Caco-2 (cell line): ENCODE data around the gene POU4F2. TPM values are rescaled to one million over a fixed set of nuclear protein-coding genes. Genes with fewer than 3 reads are reported as not detected.

Experiments
- BruUV-seq: library from RNA; stranded (reverse); fragments of 400-500 nt; replicated peaks from 2 replicates; lab custom pipeline; 2021; lab: Mats Ljungman, UMichigan
- CTCF ChIA-PET: fragments of 300-600 bp; sonication (Branson Sonifier 250); formaldehyde crosslinking; loops from one replicate; lab custom pipeline; 2022; ENCODE audit warnings: antibody characterized with exemption; lab: Charles Lee
- POLR2A ChIA-PET: fragments of 300-600 bp; sonication (Branson Sonifier 250); formaldehyde crosslinking; loops from one replicate; lab custom pipeline; 2022; ENCODE audit warnings: antibody characterized with exemption; lab: Charles Lee
- DNase-seq, 2 experiments: peaks; one replicate each; pipeline versions ENCODE4 v3.0.0 to v3.0.0-alpha.2; 2020 to 2022
- H3K27me3 ChIP-seq: replicated peaks from 2 replicates; pipeline ENCODE4 v1.6.0; 2011; ENCODE audit warnings: low read length; ENCODE audit not compliant: control insufficient read depth, insufficient read depth
- H3K36me3 ChIP-seq: 2 replicates; pipeline ENCODE4 v1.5.1; 2011; ENCODE audit warnings: low read length; ENCODE audit not compliant: control insufficient read depth, insufficient read depth
- H3K4me1 ChIP-seq: fragments of 250-450 bp; sonication (Bioruptor Pico); 2 replicates; pipeline ENCODE4 v1.5.1; 2020; ENCODE audit warnings: mild to moderate bottlenecking
- H3K4me3 ChIP-seq: 2 replicates; pipeline ENCODE4 v1.5.1; 2011; ENCODE audit warnings: low read depth, mild to moderate bottlenecking, control low read depth, low read length
- H3K9me3 ChIP-seq: fragments of 250-450 bp; sonication (Bioruptor Pico); 2 replicates; pipeline ENCODE4 v1.5.1; 2020; ENCODE audit warnings: mild to moderate bottlenecking, moderate library complexity
- H3K27ac Mint-ChIP-seq: one replicate; pipeline ENCODE4 v1.8.0; 2022; ENCODE audit warnings: mixed read lengths; ENCODE audit not compliant: unreplicated experiment
- H3K27me3 Mint-ChIP-seq: one replicate; pipeline ENCODE4 v1.8.0; 2022; ENCODE audit warnings: mixed read lengths; ENCODE audit not compliant: insufficient read depth, unreplicated experiment
- H3K36me3 Mint-ChIP-seq: one replicate; pipeline ENCODE4 v1.8.0; 2022; ENCODE audit warnings: mild to moderate bottlenecking, mixed read lengths; ENCODE audit not compliant: insufficient read depth, unreplicated experiment
- H3K4me1 Mint-ChIP-seq: one replicate; pipeline ENCODE4 v1.8.0; 2022; ENCODE audit warnings: low read depth, mixed read lengths; ENCODE audit not compliant: unreplicated experiment
- H3K4me3 Mint-ChIP-seq: one replicate; pipeline ENCODE4 v1.8.0; 2022; ENCODE audit warnings: mild to moderate bottlenecking, moderate library complexity, mixed read lengths; ENCODE audit not compliant: unreplicated experiment
- H3K9me3 Mint-ChIP-seq: one replicate; pipeline ENCODE4 v1.8.0; 2022; ENCODE audit warnings: mixed read lengths; ENCODE audit not compliant: unreplicated experiment
- intact Hi-C: fragments of 100-400 bp; cut with micrococcal nuclease; formaldehyde crosslinking; loops from one replicate; pipeline ENCODE4 v1.10.0; 2022; ENCODE audit not compliant: unreplicated experiment
- total RNA-seq: library from RNA; stranded (reverse); gene quantifications from 2 replicates; pipeline ENCODE4 v1.2.3, GENCODE V29; 2022
- TF ChIP-seq, protein P1 (sequence below), 2 experiments: fragments of 200-600 bp in 1 of 2; IDR thresholded peaks; 1 replicate in 1 of 2; 2 replicates in 1 of 2; pipeline versions ENCODE4 v1.5.1 to v1.8.0; 2011 to 2022; ENCODE audit warnings: antibody characterized with exemption in 1 of 2, control low read depth in 1 of 2, inconsistent platforms in 1 of 2, low read depth in 1 of 2, low read length in 1 of 2, mild to moderate bottlenecking in 1 of 2, moderate library complexity in 1 of 2; ENCODE audit not compliant: insufficient read depth in 1 of 2, severe bottlenecking in 1 of 2, unreplicated experiment in 1 of 2

The POU4F2 gene
- total RNA-seq, 1 experiment from 2014 or later = not detected

DNA sequence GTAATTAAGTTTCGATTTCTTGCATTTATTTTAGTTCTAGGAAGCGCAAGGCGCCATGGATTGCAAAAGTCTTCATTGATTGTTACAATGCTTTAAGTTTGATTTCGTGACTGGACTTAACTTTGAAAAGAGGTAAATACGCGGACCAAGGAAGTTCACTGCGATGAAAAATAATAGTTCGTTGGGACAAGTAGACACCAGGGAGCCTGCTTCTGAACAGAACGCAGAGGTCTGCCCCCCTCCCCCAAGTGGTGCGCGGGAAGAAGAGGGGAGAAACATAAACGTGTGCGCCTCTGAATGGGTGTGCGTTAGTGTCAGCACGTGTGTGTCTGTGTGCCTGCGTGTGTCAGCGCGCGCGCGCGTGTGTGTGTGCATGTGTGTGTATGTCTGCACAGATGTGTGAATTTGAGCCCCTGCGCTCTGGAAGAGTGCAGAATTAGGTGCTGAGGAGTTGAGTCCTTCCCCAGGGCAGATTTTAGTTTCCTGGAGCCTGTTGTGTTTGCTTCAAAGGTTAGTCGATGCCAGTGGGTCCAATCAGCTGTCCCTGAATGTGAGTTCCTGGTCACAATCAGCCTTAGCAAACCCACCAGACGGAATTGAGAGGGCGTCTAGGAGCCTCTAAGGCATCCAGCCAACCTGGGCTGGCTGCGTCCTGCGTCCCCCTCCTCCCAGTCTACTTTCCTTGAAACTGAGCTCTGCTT, 5.8 kb upstream of the POU4F2 start:
- Mint-ChIP-seq H3K27me3 (peaks cover 27% of the 10 kb centered on the region), H3K36me3 (no peaks in the 10 kb centered on the region), H3K9me3 (no peaks in the 10 kb centered on the region), H3K27ac (no peak overlapping the region), H3K4me3 (no peak overlapping the region), H3K4me1 (no peaks in the 10 kb centered on the region)
- ChIA-PET CTCF (no interaction called here), POLR2A (no interaction called here)
- no TSS peak for BruUV-seq
- Histone ChIP-seq H3K4me3 (no peak overlapping the region), H3K4me1 (no peaks in the 10 kb centered on the region), H3K36me3 (no peaks in the 10 kb centered on the region), H3K27me3 (no peaks in the 10 kb centered on the region), H3K9me3 (no peaks in the 10 kb centered on the region)
- TF ChIP-seq, protein P1, sequence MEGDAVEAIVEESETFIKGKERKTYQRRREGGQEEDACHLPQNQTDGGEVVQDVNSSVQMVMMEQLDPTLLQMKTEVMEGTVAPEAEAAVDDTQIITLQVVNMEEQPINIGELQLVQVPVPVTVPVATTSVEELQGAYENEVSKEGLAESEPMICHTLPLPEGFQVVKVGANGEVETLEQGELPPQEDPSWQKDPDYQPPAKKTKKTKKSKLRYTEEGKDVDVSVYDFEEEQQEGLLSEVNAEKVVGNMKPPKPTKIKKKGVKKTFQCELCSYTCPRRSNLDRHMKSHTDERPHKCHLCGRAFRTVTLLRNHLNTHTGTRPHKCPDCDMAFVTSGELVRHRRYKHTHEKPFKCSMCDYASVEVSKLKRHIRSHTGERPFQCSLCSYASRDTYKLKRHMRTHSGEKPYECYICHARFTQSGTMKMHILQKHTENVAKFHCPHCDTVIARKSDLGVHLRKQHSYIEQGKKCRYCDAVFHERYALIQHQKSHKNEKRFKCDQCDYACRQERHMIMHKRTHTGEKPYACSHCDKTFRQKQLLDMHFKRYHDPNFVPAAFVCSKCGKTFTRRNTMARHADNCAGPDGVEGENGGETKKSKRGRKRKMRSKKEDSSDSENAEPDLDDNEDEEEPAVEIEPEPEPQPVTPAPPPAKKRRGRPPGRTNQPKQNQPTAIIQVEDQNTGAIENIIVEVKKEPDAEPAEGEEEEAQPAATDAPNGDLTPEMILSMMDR (IDR thresholded peaks at IDR 0.05; ENCODE audit: insufficient read depth in 1 of 2, low read depth in 1 of 2, low read length in 1 of 2, severe bottlenecking in 1 of 2, unreplicated experiment in 1 of 2) = no peak
- intact Hi-C loops = no loop called here
- DNase-seq = no peak

DNA sequence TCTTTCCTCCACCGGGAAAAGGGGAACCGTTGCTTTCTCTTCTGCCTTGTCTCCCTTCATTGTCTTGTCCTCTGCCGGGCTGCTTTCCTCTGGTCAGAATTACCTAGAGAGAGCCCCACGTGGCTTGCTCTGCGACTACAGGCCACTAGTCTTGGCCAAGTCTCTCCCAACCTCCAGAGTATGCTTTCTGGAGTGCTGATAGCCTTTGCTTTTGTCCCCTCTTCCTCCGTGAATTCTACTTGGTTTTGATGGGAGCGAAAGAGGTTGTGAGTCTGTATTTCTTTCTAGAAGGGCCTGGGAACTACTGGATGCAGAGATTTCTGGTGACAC, 5.3 kb upstream of the POU4F2 start:
- no peaks in the 10 kb centered on the region for H3K9me3 ChIP-seq
- Mint-ChIP-seq H3K9me3 (no peaks in the 10 kb centered on the region), H3K27me3 (peaks cover 24% of the 10 kb centered on the region), H3K4me3 (no peak overlapping the region), H3K27ac (no peak overlapping the region), H3K36me3 (no peaks in the 10 kb centered on the region), H3K4me1 (no peaks in the 10 kb centered on the region)
- H3K4me1 ChIP-seq = no peaks in the 10 kb centered on the region
- no TSS peak for BruUV-seq
- H3K27me3 ChIP-seq = no peaks in the 10 kb centered on the region
- H3K4me3 ChIP-seq = no peak overlapping the region
- H3K36me3 ChIP-seq = no peaks in the 10 kb centered on the region
- ChIA-PET CTCF (no interaction called here), POLR2A (no interaction called here)
- DNase-seq = no peak
- TF ChIP-seq, protein P1 (IDR thresholded peaks at IDR 0.05; ENCODE audit: insufficient read depth in 1 of 2, low read depth in 1 of 2, low read length in 1 of 2, severe bottlenecking in 1 of 2, unreplicated experiment in 1 of 2) = no peak
- intact Hi-C loops = no loop called here

GRCh38 chr4:146634825-146635224, 3.9 kb upstream of the POU4F2 start:
- DNase-seq = no peak
- Histone ChIP-seq H3K27me3 (no peaks in the 10 kb centered on the region), H3K4me3 (no peak overlapping the region), H3K4me1 (no peaks in the 10 kb centered on the region), H3K9me3 (no peaks in the 10 kb centered on the region), H3K36me3 (no peaks in the 10 kb centered on the region)
- BruUV-seq = no TSS peak
- H3K27ac Mint-ChIP-seq = no peak overlapping the region
- H3K36me3 Mint-ChIP-seq = no peaks in the 10 kb centered on the region
- TF ChIP-seq, protein P1 (IDR thresholded peaks at IDR 0.05; ENCODE audit: insufficient read depth in 1 of 2, low read depth in 1 of 2, low read length in 1 of 2, severe bottlenecking in 1 of 2, unreplicated experiment in 1 of 2) = no peak
- H3K27me3 Mint-ChIP-seq = peaks cover 12% of the 10 kb centered on the region
- CTCF ChIA-PET = no interaction called here
- POLR2A ChIA-PET = no interaction called here
- no peak overlapping the region for H3K4me3 Mint-ChIP-seq
- intact Hi-C loops = no loop called here
- H3K9me3 Mint-ChIP-seq = no peaks in the 10 kb centered on the region
- no peaks in the 10 kb centered on the region for H3K4me1 Mint-ChIP-seq
